Uterine smooth muscle cell (primary cell): Measurements from ENCODE around the gene CLEC1A. TPM values are rescaled to one million over a fixed set of nuclear protein-coding genes. Genes with fewer than 3 reads are reported as not detected.

Source experiments
- total RNA-seq: library from RNA; depleted of rRNA; stranded (reverse); fragments of >200 nt; gene quantifications from 2 replicates; pipeline ENCODE4 v1.2.3, GENCODE V29; 2014

Gene CLEC1A
- not detected in 2 replicates for total RNA-seq

GRCh38 chr12:10098791-10099190 is at the start of gene CLEC1A:
CLEC1A (minus strand) TSS chr12:10098985; CDS start chr12:10098922, 63 bp downstream.

GRCh38 chr12:10130042-10130441 is 31.3 kb upstream of the CLEC1A start, which contains the start of gene CLEC7A:
CLEC7A (minus strand) TSS chr12:10130199; CDS start chr12:10130082, 117 bp downstream.

GRCh38 chr12:10030446-10030845 is 68.3 kb downstream of the CLEC1A start, which contains the start of gene CLEC9A:
CLEC9A (plus strand) TSS chr12:10030682; CDS start chr12:10052688, 22,006 bp downstream.

Other genes starting within 250 kb of the CLEC1A start
- gene CLEC2B, start 229.6 kb downstream of the CLEC1A start, total RNA-seq, result 13.9 and 15.0 TPM in 2 replicates
- gene KLRF2, start 217.5 kb downstream of the CLEC1A start, total RNA-seq, result not detected in 2 replicates
- not detected in 2 replicates for gene CLEC2A, start 166.6 kb downstream of the CLEC1A start, total RNA-seq
- gene CLEC12A, start 127.6 kb downstream of the CLEC1A start, total RNA-seq, result not detected in 2 replicates
- not detected in 2 replicates for gene CLEC1B, start 99.9 kb downstream of the CLEC1A start, total RNA-seq
- gene CLEC12B, start 88.4 kb downstream of the CLEC1A start, total RNA-seq, result 0.12 TPM in 1 of 2 replicates, not detected in the other
- gene CLEC9A, start 68.3 kb downstream of the CLEC1A start, total RNA-seq, result not detected in 2 replicates
- gene CLEC7A, start 31.2 kb upstream of the CLEC1A start, total RNA-seq, result not detected in 2 replicates
- not detected in 2 replicates for gene OLR1, start 73.1 kb upstream of the CLEC1A start, total RNA-seq
- gene TMEM52B, start 80.0 kb upstream of the CLEC1A start, total RNA-seq, result not detected in 2 replicates
- gene GABARAPL1, start 113.9 kb upstream of the CLEC1A start, total RNA-seq, result 23.5 and 55.2 TPM in 2 replicates
- gene KLRD1, start 208.9 kb upstream of the CLEC1A start, total RNA-seq, result 0.25 TPM in 1 of 2 replicates, not detected in the other